ENCODE measurements around the gene CARS1. TPM values are rescaled to one million over a fixed set of nuclear protein-coding genes. Genes with fewer than 3 reads are reported as not detected.

CARS1 gene
- total and polyA plus RNA-seq, 4 donors, result 27.3 to 62.3 (median 37.7) TPM

- Histone ChIP-seq H3K9me3 (ENCODE audit: control insufficient read depth in 4 of 4, insufficient read depth in 3 of 4, low read length in 3 of 4) (no peaks in the 10 kb centered on the region), H3K27me3 (ENCODE audit: control insufficient read depth in 3 of 3, insufficient read depth in 3 of 3, low read length in 2 of 3) (no peaks in the 10 kb centered on the region), H3K27ac (ENCODE audit: low read depth in 1 of 2, low read length in 1 of 2) (no peak overlapping the region), H3K9ac (ENCODE audit: insufficient read depth in 1 of 2, low read length in 2 of 2) (no peak overlapping the region), H3K36me3 (ENCODE audit: control insufficient read depth in 4 of 4, insufficient read depth in 4 of 4, low read length in 4 of 4) (peaks cover 44 to 68% (median 50%) of the 10 kb centered on the region in 4 donors), H3K4me3 (no peak overlapping the region), H3K4me1 (ENCODE audit: control insufficient read depth in 5 of 5, insufficient read depth in 5 of 5, low read length in 5 of 5) (peaks cover 0 to 12% (median 0%) of the 10 kb centered on the region in 5 donors)
- 65 to 72% methylated on average over 6 of the region's 6 CpGs for WGBS, 2 donors
- no peak for DNase-seq
- no peak for TF ChIP-seq CTCF (IDR thresholded peaks at IDR 0.05; ENCODE audit: control extremely low read depth, extremely low read depth)
- no peak for ATAC-seq (ENCODE audit: insufficient read depth, low FRiP score)
Observed at GRCh38 chr11:2952290-2952689, 104.9 kb downstream of the CARS1 start.

- peaks cover 38 to 60% (median 48%) of the 10 kb centered on the region in 4 donors for H3K36me3 ChIP-seq (ENCODE audit: control insufficient read depth in 4 of 4, insufficient read depth in 4 of 4, low read length in 4 of 4)
Observed at GRCh38 chr11:2951231-2952110, 105.8 kb downstream of the CARS1 start.

More at GRCh38 chr11:2951231-2952110, 105.8 kb downstream of the CARS1 start:
- no peak for ATAC-seq (ENCODE audit: insufficient read depth, low FRiP score)
- peaks cover 0 to 12% (median 1%) of the 10 kb centered on the region in 5 donors for H3K4me1 ChIP-seq (ENCODE audit: control insufficient read depth in 5 of 5, insufficient read depth in 5 of 5, low read length in 5 of 5)
- H3K27me3 ChIP-seq (ENCODE audit: control insufficient read depth in 3 of 3, insufficient read depth in 3 of 3, low read length in 2 of 3), result no peaks in the 10 kb centered on the region
- H3K9me3 ChIP-seq (ENCODE audit: control insufficient read depth in 4 of 4, insufficient read depth in 3 of 4, low read length in 3 of 4), result no peaks in the 10 kb centered on the region
- no peak overlapping the region for H3K27ac ChIP-seq (ENCODE audit: low read depth in 1 of 2, low read length in 1 of 2)
- no peak for TF ChIP-seq CTCF (IDR thresholded peaks at IDR 0.05; ENCODE audit: control extremely low read depth, extremely low read depth)
- H3K4me3 ChIP-seq, result no peak overlapping the region
- WGBS, 2 donors, result 74 to 84% methylated on average over 9 of the region's 9 CpGs
- no peak overlapping the region for H3K9ac ChIP-seq (ENCODE audit: insufficient read depth in 1 of 2, low read length in 2 of 2)
- DNase-seq, result no peak

Small RNAs within 50 kb of the gene (small RNA-seq; reads per million reads assigned to genes)
- gene RNU1-91P (ENCODE audit: low replicate concordance), result not detected
- 25.3 reads per million, percentile 97 among the genes with 10 or more reads in this experiment for gene SNORA54 (ENCODE audit: low replicate concordance)

Other genes starting within 250 kb of the CARS1 start
- gene CDKN1C, start 171.6 kb downstream of the CARS1 start, total RNA-seq, result 100 to 1,000 TPM in 1 of 2 donors, 10 to 100 TPM in 1; 29.7 to 123 TPM
- gene CDKN1C, start 171.6 kb downstream of the CARS1 start, polyA plus RNA-seq, result 10 to 100 TPM in 1 of 2 donors, 1 to 10 TPM in 1; 9.9 to 24.0 TPM
- gene PHLDA2, start 128.0 kb downstream of the CARS1 start, total RNA-seq, result 10 to 100 TPM in 1 of 2 donors, under 1 TPM in 1; 0.60 to 22.0 TPM
- 10 to 100 TPM; 24.1 to 49.2 TPM for gene PHLDA2, start 128.0 kb downstream of the CARS1 start, polyA plus RNA-seq
- gene NAP1L4, start 65.1 kb downstream of the CARS1 start, total RNA-seq, result 100 to 1,000 TPM in 1 of 2 donors, 10 to 100 TPM in 1; 81.6 to 191 TPM
- 10 to 100 TPM; 56.3 to 73.0 TPM for gene NAP1L4, start 65.1 kb downstream of the CARS1 start, polyA plus RNA-seq
- 10 to 100 TPM; 34.2 to 51.5 TPM for gene OSBPL5, start 107.9 kb upstream of the CARS1 start, total RNA-seq
- gene OSBPL5, start 107.9 kb upstream of the CARS1 start, polyA plus RNA-seq, result 10 to 100 TPM; 15.2 to 22.5 TPM
- not detected for gene MRGPRG, start 161.4 kb upstream of the CARS1 start, total RNA-seq
- gene MRGPRG, start 161.4 kb upstream of the CARS1 start, polyA plus RNA-seq, result not detected
- gene MRGPRE, start 175.0 kb upstream of the CARS1 start, total RNA-seq, result under 1 TPM in 1 of 2 donors, not detected in 1; 0.18 TPM
- under 1 TPM; 0.03 to 0.16 TPM for gene MRGPRE, start 175.0 kb upstream of the CARS1 start, polyA plus RNA-seq

Data from lung (tissue), 13 donors.